DOHH2 (cell line): Measurements from ENCODE around the gene SLC39A1.

Experiments used
- EZH2phosphoT487 ChIP-seq: fragments of 200-600 bp; sonication (generic); IDR thresholded peaks from 2 replicates; pipeline ENCODE4 v1.6.1; 2017; ENCODE audit warnings: borderline replicate concordance, mild to moderate bottlenecking, antibody characterized with exemption, low read length, moderate library complexity, mixed read lengths
- TF ChIP-seq, protein P1 (sequence below): fragments of 200-600 bp; sonication (generic); IDR thresholded peaks from one replicate; pipeline ENCODE4 v1.5.1; 2014; ENCODE audit warnings: antibody characterized with exemption, mild to moderate bottlenecking, low read depth, low read length; ENCODE audit not compliant: poor library complexity, severe bottlenecking

GRCh38 chr1:153956997-153957715 is 6.2 kb downstream of the SLC39A1 start:
- TF ChIP-seq, protein P1, sequence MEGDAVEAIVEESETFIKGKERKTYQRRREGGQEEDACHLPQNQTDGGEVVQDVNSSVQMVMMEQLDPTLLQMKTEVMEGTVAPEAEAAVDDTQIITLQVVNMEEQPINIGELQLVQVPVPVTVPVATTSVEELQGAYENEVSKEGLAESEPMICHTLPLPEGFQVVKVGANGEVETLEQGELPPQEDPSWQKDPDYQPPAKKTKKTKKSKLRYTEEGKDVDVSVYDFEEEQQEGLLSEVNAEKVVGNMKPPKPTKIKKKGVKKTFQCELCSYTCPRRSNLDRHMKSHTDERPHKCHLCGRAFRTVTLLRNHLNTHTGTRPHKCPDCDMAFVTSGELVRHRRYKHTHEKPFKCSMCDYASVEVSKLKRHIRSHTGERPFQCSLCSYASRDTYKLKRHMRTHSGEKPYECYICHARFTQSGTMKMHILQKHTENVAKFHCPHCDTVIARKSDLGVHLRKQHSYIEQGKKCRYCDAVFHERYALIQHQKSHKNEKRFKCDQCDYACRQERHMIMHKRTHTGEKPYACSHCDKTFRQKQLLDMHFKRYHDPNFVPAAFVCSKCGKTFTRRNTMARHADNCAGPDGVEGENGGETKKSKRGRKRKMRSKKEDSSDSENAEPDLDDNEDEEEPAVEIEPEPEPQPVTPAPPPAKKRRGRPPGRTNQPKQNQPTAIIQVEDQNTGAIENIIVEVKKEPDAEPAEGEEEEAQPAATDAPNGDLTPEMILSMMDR, result no peak
- no peak for TF ChIP-seq EZH2phosphoT487
